Transverse colon (tissue), 4 donors: Measurements from ENCODE around the gene RALGDS.

ENCODE experiments used
- EP300 ChIP-seq: sonication (generic); formaldehyde crosslinking; IDR thresholded peaks from one replicate; pipeline ENCODE4 v1.6.1; 2017; ENCODE audit warnings: antibody characterized with exemption, low read depth
- POLR2A ChIP-seq: fragments of 450-650 bp; IDR thresholded peaks from one replicate; pipeline ENCODE4 v1.6.1; 2016; ENCODE audit warnings: antibody characterized with exemption, mild to moderate bottlenecking, moderate library complexity
- POLR2AphosphoS5 ChIP-seq, 3 donors: sonication (generic); formaldehyde crosslinking; IDR thresholded peaks; one replicate each; pipeline ENCODE4 v1.6.1; 2016; ENCODE audit warnings: antibody characterized with exemption in 3 of 3
- TF ChIP-seq, protein P1 (sequence below), 5 experiments: fragments of 200-600 bp in 3 of 5; fragments of 450-650 bp in 2 of 5; sonication (generic) in 3 of 5; IDR thresholded peaks; 1 replicate in 2 of 5; 2 replicates in 3 of 5; pipeline ENCODE4 v1.5.1; 2016 to 2017; ENCODE audit warnings: antibody characterized with exemption in 5 of 5, inconsistent platforms in 3 of 5, mild to moderate bottlenecking in 2 of 5, moderate library complexity in 1 of 5

DNA sequence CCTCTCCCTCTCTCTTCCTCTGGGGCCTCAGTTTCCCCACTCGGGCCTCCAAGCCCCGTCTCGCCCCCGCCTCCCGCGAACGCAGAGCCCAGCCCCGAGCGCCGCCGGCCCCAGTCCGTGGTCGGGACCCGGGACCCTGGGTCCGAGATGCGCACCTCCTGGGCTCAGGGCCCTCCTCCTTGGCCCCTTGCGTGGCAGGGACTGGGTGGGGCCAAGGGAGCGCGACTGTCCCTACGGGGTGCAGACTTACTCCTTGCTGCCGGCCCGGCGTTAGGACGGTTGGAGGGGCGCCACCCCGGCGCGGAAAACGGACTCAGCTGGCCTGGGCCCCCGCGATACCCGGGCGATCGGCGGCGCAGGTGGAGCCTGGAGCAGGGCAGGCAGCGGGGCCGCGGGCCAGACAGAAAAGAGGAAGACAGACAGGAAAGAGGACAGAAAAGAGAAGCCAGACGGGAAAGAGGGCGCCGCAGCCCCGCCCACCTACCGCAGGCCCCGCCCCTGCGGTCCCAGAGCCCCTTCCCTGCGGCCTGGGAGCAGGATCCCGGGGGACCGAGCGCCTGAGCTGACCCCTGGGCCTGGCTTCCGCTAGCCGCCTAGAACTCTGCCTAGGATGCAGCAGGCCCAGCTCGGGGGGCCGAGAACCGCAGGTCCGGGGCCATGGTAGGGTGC, 42.6 kb upstream of the RALGDS start, which contains the start of gene GBGT1:
- TF ChIP-seq, protein P1, sequence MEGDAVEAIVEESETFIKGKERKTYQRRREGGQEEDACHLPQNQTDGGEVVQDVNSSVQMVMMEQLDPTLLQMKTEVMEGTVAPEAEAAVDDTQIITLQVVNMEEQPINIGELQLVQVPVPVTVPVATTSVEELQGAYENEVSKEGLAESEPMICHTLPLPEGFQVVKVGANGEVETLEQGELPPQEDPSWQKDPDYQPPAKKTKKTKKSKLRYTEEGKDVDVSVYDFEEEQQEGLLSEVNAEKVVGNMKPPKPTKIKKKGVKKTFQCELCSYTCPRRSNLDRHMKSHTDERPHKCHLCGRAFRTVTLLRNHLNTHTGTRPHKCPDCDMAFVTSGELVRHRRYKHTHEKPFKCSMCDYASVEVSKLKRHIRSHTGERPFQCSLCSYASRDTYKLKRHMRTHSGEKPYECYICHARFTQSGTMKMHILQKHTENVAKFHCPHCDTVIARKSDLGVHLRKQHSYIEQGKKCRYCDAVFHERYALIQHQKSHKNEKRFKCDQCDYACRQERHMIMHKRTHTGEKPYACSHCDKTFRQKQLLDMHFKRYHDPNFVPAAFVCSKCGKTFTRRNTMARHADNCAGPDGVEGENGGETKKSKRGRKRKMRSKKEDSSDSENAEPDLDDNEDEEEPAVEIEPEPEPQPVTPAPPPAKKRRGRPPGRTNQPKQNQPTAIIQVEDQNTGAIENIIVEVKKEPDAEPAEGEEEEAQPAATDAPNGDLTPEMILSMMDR (IDR thresholded peaks at IDR 0.05) = no peak
- TF ChIP-seq POLR2A (peak; percentile 44), POLR2AphosphoS5 (IDR thresholded peaks at IDR 0.05) (peak in 2 of 3 donors; percentile 28 to 37), EP300 (no peak)
